Measurements from ENCODE around the gene H3-3A.

H3-3A gene

GRCh38 chr1:226038661-226039060 is 23.9 kb upstream of the H3-3A start:
- H3K4me3 ChIP-seq (ENCODE audit: low read depth, low read length): no peak overlapping the region
- TF ChIP-seq CTCF (IDR thresholded peaks at IDR 0.05; ENCODE audit: low read depth, low read length): no peak

GRCh38 chr1:226041419-226041818 is 21.1 kb upstream of the H3-3A start:
- TF ChIP-seq CTCF (IDR thresholded peaks at IDR 0.05; ENCODE audit: low read depth, low read length): no peak
- H3K4me3 ChIP-seq (ENCODE audit: low read depth, low read length): no peak overlapping the region

GRCh38 chr1:226044514-226045101 is 17.9 kb upstream of the H3-3A start:
- no peak for TF ChIP-seq CTCF (IDR thresholded peaks at IDR 0.05; ENCODE audit: low read depth, low read length)
- no peak overlapping the region for H3K4me3 ChIP-seq (ENCODE audit: low read depth, low read length)

- no peak overlapping the region for H3K4me3 ChIP-seq (ENCODE audit: low read depth, low read length)
- TF ChIP-seq CTCF (IDR thresholded peaks at IDR 0.05; ENCODE audit: low read depth, low read length): no peak
Observed at GRCh38 chr1:226046240-226046639, 16.3 kb upstream of the H3-3A start.

GRCh38 chr1:226047495-226047894 is 15.0 kb upstream of the H3-3A start:
- no peak overlapping the region for H3K4me3 ChIP-seq (ENCODE audit: low read depth, low read length)
- TF ChIP-seq CTCF (IDR thresholded peaks at IDR 0.05; ENCODE audit: low read depth, low read length): no peak

- no peak for TF ChIP-seq CTCF (IDR thresholded peaks at IDR 0.05; ENCODE audit: low read depth, low read length)
- H3K4me3 ChIP-seq (ENCODE audit: low read depth, low read length): no peak overlapping the region
Observed at GRCh38 chr1:226048886-226049285, 13.6 kb upstream of the H3-3A start.

- TF ChIP-seq CTCF (IDR thresholded peaks at IDR 0.05; ENCODE audit: low read depth, low read length): no peak
- no peak overlapping the region for H3K4me3 ChIP-seq (ENCODE audit: low read depth, low read length)
Observed at GRCh38 chr1:226050133-226050532, 12.4 kb upstream of the H3-3A start.
